GM21515 (cell line): Measurements from ENCODE around the gene ADAMTS8.

Experiments
- ATAC-seq: cut with Tn5 transposase; IDR thresholded peaks from one replicate; pipeline ENCODE4 v1.9.1; 2021; ENCODE audit not compliant: unreplicated experiment

The ADAMTS8 gene

GRCh38 chr11:130400781-130401483 is 27.5 kb downstream of the ADAMTS8 start:
- no peak for ATAC-seq

GRCh38 chr11:130399196-130399595 is 29.2 kb downstream of the ADAMTS8 start:
- no peak for ATAC-seq

GRCh38 chr11:130397780-130398179 is 30.6 kb downstream of the ADAMTS8 start:
- no peak for ATAC-seq

- ATAC-seq: no peak
These were observed 31.4 kb downstream of the ADAMTS8 start for GRCh38 chr11:130396965-130397364.

GRCh38 chr11:130394615-130395014 is 33.8 kb downstream of the ADAMTS8 start:
- ATAC-seq: no peak

- ATAC-seq: no peak
These were observed 36.7 kb downstream of the ADAMTS8 start for GRCh38 chr11:130391711-130392110.

DNA sequence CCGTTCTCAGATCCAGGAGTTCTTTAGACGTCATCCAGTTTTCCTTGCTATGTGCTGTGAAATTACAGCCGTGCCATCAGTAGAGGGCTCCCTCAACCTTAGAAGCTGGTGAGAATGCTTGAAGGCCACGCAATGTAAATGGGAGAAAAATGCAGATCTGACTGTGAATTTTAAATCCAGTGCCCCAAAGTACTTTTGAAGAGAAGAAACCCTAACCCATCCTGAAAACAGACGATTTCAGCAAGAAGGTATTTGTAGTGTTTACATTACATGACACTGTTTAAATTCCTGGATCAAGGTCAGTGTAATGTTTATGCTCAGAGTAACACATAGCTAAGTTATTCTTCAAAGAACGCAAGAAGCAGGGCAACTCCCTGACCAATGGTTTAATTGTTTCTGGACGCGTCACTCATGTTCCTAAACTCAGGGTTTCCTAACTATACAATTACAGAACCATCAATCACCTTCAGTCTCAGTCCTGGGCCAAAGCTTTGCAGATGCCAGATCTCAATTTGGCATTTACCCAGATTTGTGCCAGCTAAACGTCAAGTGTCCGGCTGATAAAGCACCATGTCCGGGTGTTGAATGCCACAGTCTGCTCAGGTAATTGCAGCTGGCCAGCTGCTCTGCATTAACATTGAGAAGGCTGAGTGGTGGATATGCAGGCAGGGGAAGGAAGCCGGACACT is 38.2 kb downstream of the ADAMTS8 start:
- no peak for ATAC-seq

- ATAC-seq: no peak
These were observed 39.0 kb downstream of the ADAMTS8 start for GRCh38 chr11:130389335-130389935.

- ATAC-seq: no peak
These were observed 39.7 kb downstream of the ADAMTS8 start for GRCh38 chr11:130388607-130389205.

DNA sequence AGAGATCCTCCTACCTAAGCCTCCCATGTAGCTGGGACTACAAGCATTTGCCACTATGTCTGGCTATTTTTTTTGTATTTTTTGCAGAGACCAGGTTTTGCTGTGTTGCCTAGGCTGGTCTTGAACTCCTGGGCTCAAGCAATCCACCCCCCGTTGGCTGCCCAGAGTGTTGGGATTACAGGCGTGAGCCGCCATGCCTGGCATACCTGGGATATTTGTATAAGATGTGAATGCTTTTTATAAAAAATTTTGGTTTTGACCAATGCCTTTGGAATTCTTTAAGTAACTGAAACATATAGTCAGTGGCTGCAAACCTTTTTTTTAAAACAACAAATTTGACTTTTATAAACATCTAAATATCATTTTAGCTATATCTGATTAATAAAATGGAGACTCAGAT is 42.4 kb downstream of the ADAMTS8 start:
- no peak for ATAC-seq

DNA sequence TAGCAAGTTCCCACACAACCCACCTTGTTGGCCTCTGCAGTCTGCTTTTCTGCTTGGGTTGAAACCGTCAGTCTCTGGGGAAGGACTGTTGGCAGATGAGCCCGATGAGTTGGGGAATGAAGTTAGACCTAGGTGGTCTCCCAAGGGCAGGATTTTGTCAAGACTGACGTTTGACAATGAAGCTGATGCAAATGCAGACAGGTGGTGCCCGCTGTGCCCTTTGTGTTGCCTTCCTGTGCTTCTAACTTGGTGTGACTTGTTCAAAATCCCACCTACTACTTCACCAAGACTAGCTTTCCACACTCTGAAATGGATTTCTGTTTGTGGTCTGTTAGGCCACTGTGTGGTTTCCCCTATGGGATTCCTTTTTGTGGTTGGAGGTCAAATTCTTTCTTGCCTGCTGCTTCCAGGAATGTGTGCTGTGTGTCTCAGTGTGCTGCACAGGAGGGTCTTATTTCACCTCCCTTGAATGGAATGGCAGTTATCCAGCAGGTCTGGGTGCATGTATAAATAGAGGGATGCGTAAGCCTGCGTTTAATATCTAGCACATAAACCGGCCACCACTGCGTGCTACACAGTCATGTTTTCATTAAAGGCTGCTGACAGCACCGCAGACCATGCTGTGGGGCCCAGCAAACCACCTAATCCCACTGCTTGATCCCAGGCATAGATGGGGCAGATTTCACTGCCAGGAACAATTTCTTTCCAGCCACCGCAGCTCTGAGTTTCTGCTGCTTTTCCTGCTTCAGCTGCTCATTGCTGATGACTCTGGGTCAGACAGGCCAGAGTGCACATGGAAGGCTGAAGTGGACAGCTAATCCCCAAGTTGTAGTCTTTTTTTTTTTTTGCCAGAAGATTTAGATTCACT is 44.8 kb downstream of the ADAMTS8 start:
- ATAC-seq: no peak

DNA sequence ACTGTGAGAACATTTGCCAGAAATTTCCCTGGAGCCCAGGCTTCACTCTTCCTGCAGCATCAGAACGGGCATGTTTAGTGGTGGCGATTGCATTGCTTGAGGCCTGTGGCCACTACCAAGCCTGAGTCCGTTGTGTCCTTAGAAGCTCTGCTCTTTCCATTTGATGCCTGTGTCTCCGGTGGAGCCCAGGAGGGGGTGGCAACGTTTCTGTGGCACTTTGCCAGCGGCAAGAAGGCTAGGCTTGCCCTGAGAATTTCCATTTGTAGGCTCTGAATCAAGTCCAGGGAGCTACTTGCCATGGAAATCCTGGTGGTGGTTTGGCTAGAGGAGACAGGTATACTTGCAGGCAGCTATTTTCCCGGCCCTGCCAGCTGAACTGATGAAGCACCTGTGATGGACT is 47.1 kb downstream of the ADAMTS8 start:
- ATAC-seq: no peak

- no peak for ATAC-seq
These were observed 47.6 kb downstream of the ADAMTS8 start for GRCh38 chr11:130380778-130381177.

DNA sequence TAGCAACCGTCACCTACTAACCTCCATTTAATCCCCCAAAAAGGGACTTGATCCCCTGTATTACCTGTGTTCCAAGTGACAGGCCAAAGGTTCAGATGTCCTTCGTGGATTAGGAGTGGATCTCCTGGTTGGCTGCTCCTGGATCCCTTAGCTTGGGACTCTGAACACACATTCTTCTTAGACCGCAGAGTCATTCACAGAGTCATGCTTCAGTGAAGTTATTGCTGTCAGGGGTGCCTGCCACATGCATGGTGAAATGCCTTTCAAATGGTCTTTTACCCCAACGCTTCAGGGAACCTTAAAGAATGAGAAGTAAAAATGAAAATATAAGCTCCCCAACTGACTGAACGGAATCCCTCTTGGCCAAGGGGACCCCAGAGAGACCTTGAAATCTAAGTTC is 49.1 kb downstream of the ADAMTS8 start:
- ATAC-seq: no peak

DNA sequence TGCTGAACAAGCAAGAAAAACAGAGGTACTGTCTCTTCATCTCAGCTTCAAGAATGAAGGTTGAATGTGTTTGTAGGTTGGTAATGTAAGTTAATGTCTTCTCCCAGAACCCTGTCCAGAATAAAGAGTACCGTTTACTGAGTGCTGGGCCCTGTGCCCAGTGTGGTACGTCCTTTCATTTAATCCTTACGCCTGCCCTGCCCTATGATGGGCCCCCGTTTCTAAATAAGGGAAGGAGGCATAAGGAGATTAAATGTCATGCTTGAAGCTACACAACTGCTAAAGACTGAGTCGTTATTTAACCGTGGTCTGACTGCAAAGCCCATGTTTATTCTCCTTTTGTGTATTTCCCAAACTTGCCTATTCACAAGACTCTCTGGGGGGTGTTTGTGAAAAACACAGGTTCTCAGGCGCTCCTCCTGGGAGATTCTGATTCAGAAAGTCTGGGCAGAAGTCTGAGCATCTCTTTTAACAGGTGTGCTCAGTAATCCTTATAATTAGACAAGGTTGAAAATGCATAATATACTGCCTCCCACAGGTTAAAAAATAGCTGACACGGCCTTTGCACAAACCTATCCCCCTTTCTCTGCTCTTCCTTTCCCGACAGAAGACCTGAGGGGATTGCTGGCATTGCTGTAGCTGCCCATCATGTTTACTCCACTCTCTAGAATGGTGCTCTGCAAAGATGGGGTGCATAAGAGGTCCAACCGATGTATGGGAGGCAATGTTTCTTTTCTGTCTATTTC is 57.4 kb downstream of the ADAMTS8 start:
- no peak for ATAC-seq

GRCh38 chr11:130369713-130370112 is 58.7 kb downstream of the ADAMTS8 start:
- no peak for ATAC-seq

DNA sequence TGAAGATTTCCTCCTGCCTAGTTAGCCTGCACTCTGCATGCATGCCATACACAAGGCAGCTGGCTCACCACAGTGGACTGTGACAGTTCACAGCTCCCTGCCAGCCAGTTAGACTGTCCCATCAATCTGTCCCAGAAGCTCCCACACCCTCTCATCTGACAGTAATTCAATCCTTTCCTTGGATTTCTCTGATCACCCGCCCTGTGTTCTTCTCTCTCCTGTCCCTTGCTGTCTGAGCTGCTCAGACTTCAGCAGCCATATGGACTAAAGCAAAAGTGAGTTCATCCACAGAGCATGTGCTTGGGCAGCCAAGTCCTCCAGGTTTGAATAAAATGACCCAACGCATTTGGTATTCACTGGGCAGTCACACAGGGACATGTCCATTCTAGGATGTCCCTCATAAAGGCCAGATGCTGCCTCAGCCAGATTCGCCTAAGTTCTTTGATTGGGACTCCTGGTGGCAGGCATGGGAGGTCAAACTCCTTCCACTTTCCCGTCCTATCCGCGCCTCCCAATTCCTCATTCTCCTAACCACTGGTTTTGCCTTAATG is 59.2 kb downstream of the ADAMTS8 start:
- ATAC-seq: no peak

GRCh38 chr11:130359419-130359818 is 69.0 kb downstream of the ADAMTS8 start:
- ATAC-seq: no peak

GRCh38 chr11:130358398-130358797 is 70.0 kb downstream of the ADAMTS8 start:
- ATAC-seq: no peak
